Measurements from ENCODE around the gene SCARB1. TPM values are rescaled to one million over a fixed set of nuclear protein-coding genes. Genes with fewer than 3 reads are reported as not detected.

SCARB1 gene
- total and polyA plus RNA-seq, 2 of the 13 experiments (the other 11 are each of a cell fraction or from before 2014, with no cell fraction given): 63.4 to 160 TPM

DNA sequence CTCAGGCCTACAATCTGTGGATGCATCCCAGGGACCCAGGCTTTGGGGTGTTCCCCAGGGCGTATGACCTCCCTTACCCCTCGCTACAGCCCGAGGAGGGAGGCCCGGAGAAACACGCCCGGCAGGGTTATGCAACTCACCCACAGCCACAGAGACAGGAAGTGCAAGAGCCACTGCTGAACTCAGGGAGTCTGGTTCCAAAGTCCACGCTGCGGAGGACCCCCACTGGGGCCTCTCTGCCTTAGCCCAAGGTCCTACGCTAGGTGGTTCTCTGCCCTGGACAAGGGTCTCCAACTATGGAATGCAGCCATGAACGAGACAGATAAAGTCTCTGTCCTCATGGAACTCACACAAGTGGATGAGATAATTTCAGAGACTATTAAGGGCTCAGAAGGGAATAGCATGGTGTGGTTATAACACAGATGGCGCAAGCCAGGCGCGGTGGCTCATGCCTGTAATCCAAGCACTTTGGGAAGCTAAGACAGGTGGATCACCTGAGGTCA is 11.3 kb downstream of the SCARB1 start (continued):
- TF ChIP-seq, protein P1, sequence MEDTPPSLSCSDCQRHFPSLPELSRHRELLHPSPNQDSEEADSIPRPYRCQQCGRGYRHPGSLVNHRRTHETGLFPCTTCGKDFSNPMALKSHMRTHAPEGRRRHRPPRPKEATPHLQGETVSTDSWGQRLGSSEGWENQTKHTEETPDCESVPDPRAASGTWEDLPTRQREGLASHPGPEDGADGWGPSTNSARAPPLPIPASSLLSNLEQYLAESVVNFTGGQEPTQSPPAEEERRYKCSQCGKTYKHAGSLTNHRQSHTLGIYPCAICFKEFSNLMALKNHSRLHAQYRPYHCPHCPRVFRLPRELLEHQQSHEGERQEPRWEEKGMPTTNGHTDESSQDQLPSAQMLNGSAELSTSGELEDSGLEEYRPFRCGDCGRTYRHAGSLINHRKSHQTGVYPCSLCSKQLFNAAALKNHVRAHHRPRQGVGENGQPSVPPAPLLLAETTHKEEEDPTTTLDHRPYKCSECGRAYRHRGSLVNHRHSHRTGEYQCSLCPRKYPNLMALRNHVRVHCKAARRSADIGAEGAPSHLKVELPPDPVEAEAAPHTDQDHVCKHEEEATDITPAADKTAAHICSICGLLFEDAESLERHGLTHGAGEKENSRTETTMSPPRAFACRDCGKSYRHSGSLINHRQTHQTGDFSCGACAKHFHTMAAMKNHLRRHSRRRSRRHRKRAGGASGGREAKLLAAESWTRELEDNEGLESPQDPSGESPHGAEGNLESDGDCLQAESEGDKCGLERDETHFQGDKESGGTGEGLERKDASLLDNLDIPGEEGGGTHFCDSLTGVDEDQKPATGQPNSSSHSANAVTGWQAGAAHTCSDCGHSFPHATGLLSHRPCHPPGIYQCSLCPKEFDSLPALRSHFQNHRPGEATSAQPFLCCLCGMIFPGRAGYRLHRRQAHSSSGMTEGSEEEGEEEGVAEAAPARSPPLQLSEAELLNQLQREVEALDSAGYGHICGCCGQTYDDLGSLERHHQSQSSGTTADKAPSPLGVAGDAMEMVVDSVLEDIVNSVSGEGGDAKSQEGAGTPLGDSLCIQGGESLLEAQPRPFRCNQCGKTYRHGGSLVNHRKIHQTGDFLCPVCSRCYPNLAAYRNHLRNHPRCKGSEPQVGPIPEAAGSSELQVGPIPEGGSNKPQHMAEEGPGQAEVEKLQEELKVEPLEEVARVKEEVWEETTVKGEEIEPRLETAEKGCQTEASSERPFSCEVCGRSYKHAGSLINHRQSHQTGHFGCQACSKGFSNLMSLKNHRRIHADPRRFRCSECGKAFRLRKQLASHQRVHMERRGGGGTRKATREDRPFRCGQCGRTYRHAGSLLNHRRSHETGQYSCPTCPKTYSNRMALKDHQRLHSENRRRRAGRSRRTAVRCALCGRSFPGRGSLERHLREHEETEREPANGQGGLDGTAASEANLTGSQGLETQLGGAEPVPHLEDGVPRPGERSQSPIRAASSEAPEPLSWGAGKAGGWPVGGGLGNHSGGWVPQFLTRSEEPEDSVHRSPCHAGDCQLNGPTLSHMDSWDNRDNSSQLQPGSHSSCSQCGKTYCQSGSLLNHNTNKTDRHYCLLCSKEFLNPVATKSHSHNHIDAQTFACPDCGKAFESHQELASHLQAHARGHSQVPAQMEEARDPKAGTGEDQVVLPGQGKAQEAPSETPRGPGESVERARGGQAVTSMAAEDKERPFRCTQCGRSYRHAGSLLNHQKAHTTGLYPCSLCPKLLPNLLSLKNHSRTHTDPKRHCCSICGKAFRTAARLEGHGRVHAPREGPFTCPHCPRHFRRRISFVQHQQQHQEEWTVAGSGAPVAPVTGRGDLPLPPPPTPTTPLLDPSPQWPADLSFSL (CRISPR knock-in tag; IDR thresholded peaks at IDR 0.05): no peak
- no peak; the same call in 1 of the 2 replicates for TF ChIP-seq ZNF567 (CRISPR knock-in tag; IDR thresholded peaks at IDR 0.05; ENCODE audit: borderline replicate concordance)
- no peak for TF ChIP-seq PCBP2 (optimal IDR thresholded peaks at IDR 0.05; ENCODE audit: low read depth, low read length, poor library complexity, severe bottlenecking)
- TF ChIP-seq ZNF775 (CRISPR knock-in tag; IDR thresholded peaks at IDR 0.05; ENCODE audit: borderline replicate concordance): no peak
- TF ChIP-seq, protein P2, sequence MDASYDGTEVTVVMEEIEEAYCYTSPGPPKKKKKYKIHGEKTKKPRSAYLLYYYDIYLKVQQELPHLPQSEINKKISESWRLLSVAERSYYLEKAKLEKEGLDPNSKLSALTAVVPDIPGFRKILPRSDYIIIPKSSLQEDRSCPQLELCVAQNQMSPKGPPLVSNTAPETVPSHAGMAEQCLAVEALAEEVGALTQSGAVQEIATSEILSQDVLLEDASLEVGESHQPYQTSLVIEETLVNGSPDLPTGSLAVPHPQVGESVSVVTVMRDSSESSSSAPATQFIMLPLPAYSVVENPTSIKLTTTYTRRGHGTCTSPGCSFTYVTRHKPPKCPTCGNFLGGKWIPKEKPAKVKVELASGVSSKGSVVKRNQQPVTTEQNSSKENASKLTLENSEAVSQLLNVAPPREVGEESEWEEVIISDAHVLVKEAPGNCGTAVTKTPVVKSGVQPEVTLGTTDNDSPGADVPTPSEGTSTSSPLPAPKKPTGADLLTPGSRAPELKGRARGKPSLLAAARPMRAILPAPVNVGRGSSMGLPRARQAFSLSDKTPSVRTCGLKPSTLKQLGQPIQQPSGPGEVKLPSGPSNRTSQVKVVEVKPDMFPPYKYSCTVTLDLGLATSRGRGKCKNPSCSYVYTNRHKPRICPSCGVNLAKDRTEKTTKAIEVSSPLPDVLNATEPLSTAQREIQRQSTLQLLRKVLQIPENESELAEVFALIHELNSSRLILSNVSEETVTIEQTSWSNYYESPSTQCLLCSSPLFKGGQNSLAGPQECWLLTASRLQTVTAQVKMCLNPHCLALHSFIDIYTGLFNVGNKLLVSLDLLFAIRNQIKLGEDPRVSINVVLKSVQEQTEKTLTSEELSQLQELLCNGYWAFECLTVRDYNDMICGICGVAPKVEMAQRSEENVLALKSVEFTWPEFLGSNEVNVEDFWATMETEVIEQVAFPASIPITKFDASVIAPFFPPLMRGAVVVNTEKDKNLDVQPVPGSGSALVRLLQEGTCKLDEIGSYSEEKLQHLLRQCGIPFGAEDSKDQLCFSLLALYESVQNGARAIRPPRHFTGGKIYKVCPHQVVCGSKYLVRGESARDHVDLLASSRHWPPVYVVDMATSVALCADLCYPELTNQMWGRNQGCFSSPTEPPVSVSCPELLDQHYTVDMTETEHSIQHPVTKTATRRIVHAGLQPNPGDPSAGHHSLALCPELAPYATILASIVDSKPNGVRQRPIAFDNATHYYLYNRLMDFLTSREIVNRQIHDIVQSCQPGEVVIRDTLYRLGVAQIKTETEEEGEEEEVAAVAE (CRISPR knock-in tag; IDR thresholded peaks at IDR 0.05; ENCODE audit: borderline replicate concordance): peak; percentile 81; the same call in 1 of the 2 replicates
- TF ChIP-seq, protein P3, sequence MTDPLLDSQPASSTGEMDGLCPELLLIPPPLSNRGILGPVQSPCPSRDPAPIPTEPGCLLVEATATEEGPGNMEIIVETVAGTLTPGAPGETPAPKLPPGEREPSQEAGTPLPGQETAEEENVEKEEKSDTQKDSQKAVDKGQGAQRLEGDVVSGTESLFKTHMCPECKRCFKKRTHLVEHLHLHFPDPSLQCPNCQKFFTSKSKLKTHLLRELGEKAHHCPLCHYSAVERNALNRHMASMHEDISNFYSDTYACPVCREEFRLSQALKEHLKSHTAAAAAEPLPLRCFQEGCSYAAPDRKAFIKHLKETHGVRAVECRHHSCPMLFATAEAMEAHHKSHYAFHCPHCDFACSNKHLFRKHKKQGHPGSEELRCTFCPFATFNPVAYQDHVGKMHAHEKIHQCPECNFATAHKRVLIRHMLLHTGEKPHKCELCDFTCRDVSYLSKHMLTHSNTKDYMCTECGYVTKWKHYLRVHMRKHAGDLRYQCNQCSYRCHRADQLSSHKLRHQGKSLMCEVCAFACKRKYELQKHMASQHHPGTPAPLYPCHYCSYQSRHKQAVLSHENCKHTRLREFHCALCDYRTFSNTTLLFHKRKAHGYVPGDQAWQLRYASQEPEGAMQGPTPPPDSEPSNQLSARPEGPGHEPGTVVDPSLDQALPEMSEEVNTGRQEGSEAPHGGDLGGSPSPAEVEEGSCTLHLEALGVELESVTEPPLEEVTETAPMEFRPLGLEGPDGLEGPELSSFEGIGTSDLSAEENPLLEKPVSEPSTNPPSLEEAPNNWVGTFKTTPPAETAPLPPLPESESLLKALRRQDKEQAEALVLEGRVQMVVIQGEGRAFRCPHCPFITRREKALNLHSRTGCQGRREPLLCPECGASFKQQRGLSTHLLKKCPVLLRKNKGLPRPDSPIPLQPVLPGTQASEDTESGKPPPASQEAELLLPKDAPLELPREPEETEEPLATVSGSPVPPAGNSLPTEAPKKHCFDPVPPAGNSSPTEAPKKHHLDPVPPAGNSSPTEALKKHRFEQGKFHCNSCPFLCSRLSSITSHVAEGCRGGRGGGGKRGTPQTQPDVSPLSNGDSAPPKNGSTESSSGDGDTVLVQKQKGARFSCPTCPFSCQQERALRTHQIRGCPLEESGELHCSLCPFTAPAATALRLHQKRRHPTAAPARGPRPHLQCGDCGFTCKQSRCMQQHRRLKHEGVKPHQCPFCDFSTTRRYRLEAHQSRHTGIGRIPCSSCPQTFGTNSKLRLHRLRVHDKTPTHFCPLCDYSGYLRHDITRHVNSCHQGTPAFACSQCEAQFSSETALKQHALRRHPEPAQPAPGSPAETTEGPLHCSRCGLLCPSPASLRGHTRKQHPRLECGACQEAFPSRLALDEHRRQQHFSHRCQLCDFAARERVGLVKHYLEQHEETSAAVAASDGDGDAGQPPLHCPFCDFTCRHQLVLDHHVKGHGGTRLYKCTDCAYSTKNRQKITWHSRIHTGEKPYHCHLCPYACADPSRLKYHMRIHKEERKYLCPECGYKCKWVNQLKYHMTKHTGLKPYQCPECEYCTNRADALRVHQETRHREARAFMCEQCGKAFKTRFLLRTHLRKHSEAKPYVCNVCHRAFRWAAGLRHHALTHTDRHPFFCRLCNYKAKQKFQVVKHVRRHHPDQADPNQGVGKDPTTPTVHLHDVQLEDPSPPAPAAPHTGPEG (CRISPR knock-in tag; IDR thresholded peaks at IDR 0.05): no peak
- TF ChIP-seq FLYWCH1 (CRISPR knock-in tag; IDR thresholded peaks at IDR 0.05): 0 out of 2 replicates have a peak, but pooled peaks have one; percentile 25
- TF ChIP-seq SUZ12 (IDR thresholded peaks at IDR 0.05; ENCODE audit: low read depth, low read length): no peak
- TF ChIP-seq ZNF749 (CRISPR knock-in tag; IDR thresholded peaks at IDR 0.05; ENCODE audit: borderline replicate concordance): no peak
- TF ChIP-seq SIN3B (IDR thresholded peaks at IDR 0.05; ENCODE audit: low read length): no peak
- no peak for TF ChIP-seq ZNF558 (CRISPR knock-in tag; IDR thresholded peaks at IDR 0.05; ENCODE audit: borderline replicate concordance)
- peak; percentile 52; the same call in 1 of the 2 replicates for TF ChIP-seq ELF4 (CRISPR knock-in tag; IDR thresholded peaks at IDR 0.05; ENCODE audit: borderline replicate concordance)
